HepG2 (cell line): ENCODE data around the gene CLIC3. TPM values are rescaled to one million over a fixed set of nuclear protein-coding genes. Genes with fewer than 3 reads are reported as not detected.
A peak's percentile ranks its signal among the peaks of the same experiment; 100 is the strongest.

ENCODE experiments used
- DMAP1 ChIP-seq: IDR thresholded peaks from 2 replicates; pipeline ENCODE4 v1.6.1; 2016
- ETV5 ChIP-seq: IDR thresholded peaks from 2 replicates; pipeline ENCODE4 v1.6.1; 2018; ENCODE audit warnings: missing biosample characterization, missing genetic modification reagents, inconsistent platforms, borderline replicate concordance
- HDAC2 ChIP-seq: sonication (generic); formaldehyde crosslinking; IDR thresholded peaks from 2 replicates; pipeline ENCODE4 v1.4.0; 2020; ENCODE audit warnings: missing genetic modification reagents
- PHF5A ChIP-seq: IDR thresholded peaks from one replicate; pipeline ENCODE4 v1.6.1; 2018; ENCODE audit warnings: low read depth, missing genetic modification reagents; ENCODE audit not compliant: unreplicated experiment
- SOX13 ChIP-seq, 3 experiments: fragments of 450-650 bp in 1 of 3; sonication (generic) in 1 of 3; formaldehyde crosslinking in 1 of 3; IDR thresholded peaks in 2 of 3; conservative IDR thresholded peaks in 1 of 3; 2 replicates each; pipeline versions ENCODE4 v1.5.0 to v1.6.1; 2016 to 2020; ENCODE audit warnings: antibody characterized with exemption in 1 of 3, mild to moderate bottlenecking in 1 of 3, missing compliant biosample characterization in 1 of 3, missing genetic modification reagents in 1 of 3, moderate library complexity in 1 of 3
- SRF ChIP-seq: IDR thresholded peaks from 2 replicates; pipeline ENCODE4 v1.6.1; 2011; ENCODE audit warnings: mild to moderate bottlenecking, low read depth, low read length, moderate library complexity
- TARDBP ChIP-seq: sonication (generic); formaldehyde crosslinking; IDR thresholded peaks from 2 replicates; pipeline ENCODE4 v1.8.0; 2022; ENCODE audit warnings: mild to moderate bottlenecking, missing genetic modification reagents
- TGIF2 ChIP-seq: IDR thresholded peaks from 2 replicates; pipeline ENCODE4 v1.6.1; 2016; ENCODE audit warnings: control low read depth, missing compliant biosample characterization
- ZFP36L2 ChIP-seq: sonication (generic); formaldehyde crosslinking; IDR thresholded peaks from 2 replicates; pipeline ENCODE4 v1.4.0; 2020; ENCODE audit warnings: missing genetic modification reagents
- ZNF124 ChIP-seq: sonication (generic); formaldehyde crosslinking; IDR thresholded peaks from 2 replicates; pipeline ENCODE4 v1.4.0; 2020; ENCODE audit warnings: missing genetic modification reagents
- ZNF138 ChIP-seq: sonication (generic); formaldehyde crosslinking; IDR thresholded peaks from 2 replicates; pipeline ENCODE4 v1.5.0; 2020; ENCODE audit warnings: mild to moderate bottlenecking, low read depth, missing genetic modification reagents
- ZNF441 ChIP-seq: sonication (generic); formaldehyde crosslinking; IDR thresholded peaks from 2 replicates; pipeline ENCODE4 v1.7.0; 2021; ENCODE audit warnings: missing genetic modification reagents, borderline replicate concordance
- ZNF546 ChIP-seq: sonication (generic); formaldehyde crosslinking; conservative IDR thresholded peaks from 2 replicates; pipeline ENCODE4 v1.8.1; 2023; ENCODE audit warnings: mild to moderate bottlenecking, missing genetic modification reagents
- ZNF570 ChIP-seq: sonication (generic); formaldehyde crosslinking; IDR thresholded peaks from 2 replicates; pipeline ENCODE4 v1.4.0; 2020; ENCODE audit warnings: mild to moderate bottlenecking, missing genetic modification reagents, borderline replicate concordance
- ZNF644 ChIP-seq: IDR thresholded peaks from 2 replicates; pipeline ENCODE4 v1.6.1; 2016; ENCODE audit warnings: low read depth
- ZNF678 ChIP-seq: sonication (generic); formaldehyde crosslinking; IDR thresholded peaks from 2 replicates; pipeline ENCODE4 v1.4.0; 2020; ENCODE audit warnings: mild to moderate bottlenecking, missing genetic modification reagents
- ZNF83 ChIP-seq: sonication (generic); formaldehyde crosslinking; IDR thresholded peaks from 2 replicates; pipeline ENCODE4 v1.4.0; 2020; ENCODE audit warnings: missing genetic modification reagents, mild to moderate bottlenecking, borderline replicate concordance
- ZSCAN30 ChIP-seq: sonication (generic); formaldehyde crosslinking; IDR thresholded peaks from 2 replicates; pipeline ENCODE4 v1.5.0; 2020; ENCODE audit warnings: mild to moderate bottlenecking, missing genetic modification reagents
- polyA plus RNA-seq, 8 experiments: library from polyadenylated mRNA; depleted of rRNA in 3 of 8; stranded (reverse) in 7 of 8; unstranded in 1 of 8; fragments of >200 nt; fragmentation: Illumina TruSeq in 4 of 8; extraction: Trizol in 4 of 8; gene quantifications; 2 replicates each; pipeline versions ENCODE4 v1.2.1 to v1.2.3, GENCODE V29; 2011 to 2016; ENCODE audit warnings: low read depth in 4 of 8, missing spikeins in 1 of 8, mixed read lengths in 1 of 8; ENCODE audit not compliant: insufficient read depth in 1 of 8
- total RNA-seq, 5 experiments: library from RNA; depleted of rRNA; stranded (reverse); fragments of >200 nt; fragmentation: Illumina TruSeq; extraction: Trizol; gene quantifications; 2 replicates each; pipeline ENCODE4 v1.2.3, GENCODE V29; 2016; ENCODE audit warnings: low read depth in 1 of 5
- TF ChIP-seq, protein P1 (sequence below): sonication (generic); formaldehyde crosslinking; IDR thresholded peaks from 2 replicates; pipeline ENCODE4 v1.8.0; 2022; ENCODE audit warnings: mild to moderate bottlenecking, missing genetic modification reagents, moderate library complexity
- TF ChIP-seq, protein P2 (sequence below): sonication (generic); formaldehyde crosslinking; IDR thresholded peaks from 2 replicates; pipeline ENCODE4 v1.4.0; 2020; ENCODE audit warnings: missing genetic modification reagents
- TF ChIP-seq, protein P3 (sequence below): sonication (generic); formaldehyde crosslinking; IDR thresholded peaks from 2 replicates; pipeline ENCODE4 v1.4.0; 2020; ENCODE audit warnings: missing genetic modification reagents, low read depth, mild to moderate bottlenecking, borderline replicate concordance
- TF ChIP-seq, protein P4 (sequence below): IDR thresholded peaks from 2 replicates; pipeline ENCODE4 v1.6.1; 2016; ENCODE audit warnings: missing compliant biosample characterization, missing genetic modification reagents, borderline replicate concordance
- TF ChIP-seq, protein P5 (sequence below): sonication (generic); formaldehyde crosslinking; IDR thresholded peaks from 2 replicates; pipeline ENCODE4 v1.4.0; 2020; ENCODE audit warnings: mild to moderate bottlenecking, missing genetic modification reagents
- TF ChIP-seq, protein P6 (sequence below): sonication (generic); formaldehyde crosslinking; IDR thresholded peaks from 2 replicates; pipeline ENCODE4 v1.8.0; 2022; ENCODE audit warnings: mild to moderate bottlenecking, missing genetic modification reagents, borderline replicate concordance

Gene CLIC3
- total and polyA plus RNA-seq, 2 of the 13 experiments (the other 11 are each of a cell fraction or from before 2014, with no cell fraction given): 0.51 to 1.5 TPM

DNA sequence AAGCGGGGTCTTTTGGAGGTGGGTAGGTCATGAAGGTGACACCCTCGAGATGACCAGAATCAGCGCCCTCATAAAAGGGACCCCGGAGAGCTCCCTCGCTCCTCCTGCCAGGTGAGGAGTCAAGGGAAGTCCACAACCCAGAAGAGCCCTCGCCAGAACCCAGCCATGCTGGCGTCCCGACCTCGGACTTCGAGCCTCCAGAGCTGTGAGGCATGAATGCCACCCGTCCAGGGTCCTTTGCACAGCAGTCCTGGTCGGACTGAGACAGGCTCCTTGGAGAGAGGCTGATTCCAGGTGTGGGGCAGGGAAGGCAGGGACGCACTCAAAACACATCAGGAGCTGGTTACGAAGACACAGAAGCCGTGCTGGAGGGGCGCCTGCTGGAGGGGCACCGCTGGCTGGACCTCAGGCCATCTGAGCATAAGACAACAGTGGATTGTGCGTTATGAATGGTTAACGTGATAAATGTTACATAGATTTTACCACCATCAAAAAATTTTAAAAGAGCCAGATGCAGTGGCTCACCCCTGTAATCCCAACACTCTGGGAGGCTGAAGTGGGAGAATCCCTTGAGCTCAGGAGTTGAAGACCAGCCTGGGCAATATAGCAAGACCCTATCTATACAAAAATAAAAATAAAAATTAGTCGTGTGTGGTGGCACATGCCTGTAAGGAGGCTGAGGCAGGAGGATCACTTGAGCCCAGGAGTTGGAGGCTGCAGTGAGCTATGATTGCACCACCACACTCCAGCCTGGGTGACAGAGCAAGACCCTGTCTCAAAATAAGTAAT is 5.7 kb upstream of the CLIC3 start (continued):
- no peak for TF ChIP-seq TGIF2 (CRISPR knock-in tag)
- TF ChIP-seq ZNF546 (CRISPR knock-in tag): no peak
- TF ChIP-seq, protein P1, sequence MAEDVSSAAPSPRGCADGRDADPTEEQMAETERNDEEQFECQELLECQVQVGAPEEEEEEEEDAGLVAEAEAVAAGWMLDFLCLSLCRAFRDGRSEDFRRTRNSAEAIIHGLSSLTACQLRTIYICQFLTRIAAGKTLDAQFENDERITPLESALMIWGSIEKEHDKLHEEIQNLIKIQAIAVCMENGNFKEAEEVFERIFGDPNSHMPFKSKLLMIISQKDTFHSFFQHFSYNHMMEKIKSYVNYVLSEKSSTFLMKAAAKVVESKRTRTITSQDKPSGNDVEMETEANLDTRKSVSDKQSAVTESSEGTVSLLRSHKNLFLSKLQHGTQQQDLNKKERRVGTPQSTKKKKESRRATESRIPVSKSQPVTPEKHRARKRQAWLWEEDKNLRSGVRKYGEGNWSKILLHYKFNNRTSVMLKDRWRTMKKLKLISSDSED (CRISPR knock-in tag): no peak
- TF ChIP-seq, protein P2, sequence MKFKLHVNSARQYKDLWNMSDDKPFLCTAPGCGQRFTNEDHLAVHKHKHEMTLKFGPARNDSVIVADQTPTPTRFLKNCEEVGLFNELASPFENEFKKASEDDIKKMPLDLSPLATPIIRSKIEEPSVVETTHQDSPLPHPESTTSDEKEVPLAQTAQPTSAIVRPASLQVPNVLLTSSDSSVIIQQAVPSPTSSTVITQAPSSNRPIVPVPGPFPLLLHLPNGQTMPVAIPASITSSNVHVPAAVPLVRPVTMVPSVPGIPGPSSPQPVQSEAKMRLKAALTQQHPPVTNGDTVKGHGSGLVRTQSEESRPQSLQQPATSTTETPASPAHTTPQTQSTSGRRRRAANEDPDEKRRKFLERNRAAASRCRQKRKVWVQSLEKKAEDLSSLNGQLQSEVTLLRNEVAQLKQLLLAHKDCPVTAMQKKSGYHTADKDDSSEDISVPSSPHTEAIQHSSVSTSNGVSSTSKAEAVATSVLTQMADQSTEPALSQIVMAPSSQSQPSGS (CRISPR knock-in tag): no peak
- TF ChIP-seq ZNF124 (CRISPR knock-in tag): no peak
- TF ChIP-seq, protein P3, sequence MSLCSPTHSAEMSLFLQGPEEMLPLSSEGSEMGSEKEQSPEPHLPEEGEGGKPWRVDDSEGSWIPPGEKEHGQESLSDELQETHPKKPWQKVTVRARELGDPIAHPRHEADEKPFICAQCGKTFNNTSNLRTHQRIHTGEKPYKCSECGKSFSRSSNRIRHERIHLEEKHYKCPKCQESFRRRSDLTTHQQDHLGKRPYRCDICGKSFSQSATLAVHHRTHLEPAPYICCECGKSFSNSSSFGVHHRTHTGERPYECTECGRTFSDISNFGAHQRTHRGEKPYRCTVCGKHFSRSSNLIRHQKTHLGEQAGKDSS (CRISPR knock-in tag): no peak
- TF ChIP-seq ZSCAN30 (CRISPR knock-in tag): no peak
- TF ChIP-seq, protein P4, sequence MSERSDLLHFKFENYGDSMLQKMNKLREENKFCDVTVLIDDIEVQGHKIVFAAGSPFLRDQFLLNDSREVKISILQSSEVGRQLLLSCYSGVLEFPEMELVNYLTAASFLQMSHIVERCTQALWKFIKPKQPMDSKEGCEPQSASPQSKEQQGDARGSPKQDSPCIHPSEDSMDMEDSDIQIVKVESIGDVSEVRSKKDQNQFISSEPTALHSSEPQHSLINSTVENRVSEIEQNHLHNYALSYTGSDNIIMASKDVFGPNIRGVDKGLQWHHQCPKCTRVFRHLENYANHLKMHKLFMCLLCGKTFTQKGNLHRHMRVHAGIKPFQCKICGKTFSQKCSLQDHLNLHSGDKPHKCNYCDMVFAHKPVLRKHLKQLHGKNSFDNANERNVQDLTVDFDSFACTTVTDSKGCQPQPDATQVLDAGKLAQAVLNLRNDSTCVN: no peak; the same call in 1 of the 2 replicates
- TF ChIP-seq PHF5A: no peak
- TF ChIP-seq SRF: no peak
- no peak for TF ChIP-seq ZNF441 (CRISPR knock-in tag)
- TF ChIP-seq TARDBP (CRISPR knock-in tag): no peak
- peak; percentile 29; the same call in 1 of the 2 replicates for TF ChIP-seq DMAP1
- TF ChIP-seq SOX13 (IDR thresholded peaks at IDR 0.05): no peak
- TF ChIP-seq SOX13 (CRISPR knock-in tag; conservative IDR thresholded peaks at IDR 0.05 in 1 of 2, IDR thresholded peaks at IDR 0.05 in 1 of 2): no peak
- no peak for TF ChIP-seq ZNF678 (CRISPR knock-in tag)
- TF ChIP-seq, protein P5, sequence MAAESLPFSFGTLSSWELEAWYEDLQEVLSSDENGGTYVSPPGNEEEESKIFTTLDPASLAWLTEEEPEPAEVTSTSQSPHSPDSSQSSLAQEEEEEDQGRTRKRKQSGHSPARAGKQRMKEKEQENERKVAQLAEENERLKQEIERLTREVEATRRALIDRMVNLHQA (CRISPR knock-in tag): no peak
- TF ChIP-seq ZNF83 (CRISPR knock-in tag): no peak
- TF ChIP-seq ZNF644: 0 out of 2 replicates have a peak, but pooled peaks have one; percentile 27
- TF ChIP-seq HDAC2 (CRISPR knock-in tag): 0 out of 2 replicates have a peak, but pooled peaks have one; percentile 13
- TF ChIP-seq, protein P6, sequence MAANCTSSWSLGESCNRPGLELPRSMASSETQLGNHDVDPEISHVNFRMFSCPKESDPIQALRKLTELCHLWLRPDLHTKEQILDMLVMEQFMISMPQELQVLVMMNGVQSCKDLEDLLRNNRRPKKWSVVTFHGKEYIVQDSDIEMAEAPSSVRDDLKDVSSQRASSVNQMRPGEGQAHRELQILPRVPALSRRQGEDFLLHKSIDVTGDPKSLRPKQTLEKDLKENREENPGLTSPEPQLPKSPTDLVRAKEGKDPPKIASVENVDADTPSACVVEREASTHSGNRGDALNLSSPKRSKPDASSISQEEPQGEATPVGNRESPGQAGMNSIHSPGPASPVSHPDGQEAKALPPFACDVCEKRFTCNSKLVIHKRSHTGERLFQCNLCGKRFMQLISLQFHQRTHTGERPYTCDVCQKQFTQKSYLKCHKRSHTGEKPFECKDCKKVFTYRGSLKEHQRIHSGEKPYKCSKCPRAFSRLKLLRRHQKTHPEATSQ (CRISPR knock-in tag): no peak
- TF ChIP-seq ETV5 (CRISPR knock-in tag): no peak
- no peak for TF ChIP-seq ZNF570 (CRISPR knock-in tag)
- no peak for TF ChIP-seq ZNF138 (CRISPR knock-in tag)
- no peak for TF ChIP-seq ZFP36L2 (CRISPR knock-in tag)
